H9 (cell line): ENCODE data around the gene ZNF362. TPM values are rescaled to one million over a fixed set of nuclear protein-coding genes. Genes with fewer than 3 reads are reported as not detected.

Experiments
- DNase-seq: peaks from one replicate; pipeline ENCODE4 v3.0.0-alpha.2; 2017
- H2AFZ ChIP-seq: one replicate; pipeline ENCODE4 v1.6.1; 2013; ENCODE audit warnings: mild to moderate bottlenecking, low read length, control low read depth, moderate library complexity
- H2AK5ac ChIP-seq: 2 replicates; pipeline ENCODE4 v1.6.1; 2013; ENCODE audit warnings: low read length, control low read depth, mixed read lengths; ENCODE audit not compliant: insufficient read length
- H2BK120ac ChIP-seq: one replicate; pipeline ENCODE4 v1.6.1; 2013; ENCODE audit warnings: low read depth, mild to moderate bottlenecking, low read length, control low read depth, inconsistent platforms; ENCODE audit not compliant: poor library complexity, severe bottlenecking
- H2BK12ac ChIP-seq: 2 replicates; pipeline ENCODE4 v1.6.1; 2013; ENCODE audit warnings: low read length, control low read depth, mixed read lengths, low read depth; ENCODE audit not compliant: insufficient read length
- H2BK15ac ChIP-seq: 2 replicates; pipeline ENCODE4 v1.6.1; 2013; ENCODE audit warnings: low read depth, low read length, control low read depth
- H2BK20ac ChIP-seq: one replicate; pipeline ENCODE4 v1.6.1; 2013; ENCODE audit warnings: low read depth, mild to moderate bottlenecking, low read length, control low read depth, inconsistent platforms; ENCODE audit not compliant: poor library complexity, severe bottlenecking
- H2BK5ac ChIP-seq: 2 replicates; pipeline ENCODE4 v1.6.1; 2013; ENCODE audit warnings: low read length, control low read depth, mixed read lengths; ENCODE audit not compliant: insufficient read length
- H3K14ac ChIP-seq: 2 replicates; pipeline ENCODE4 v1.6.1; 2013; ENCODE audit warnings: low read length, control low read depth; ENCODE audit not compliant: insufficient read depth
- H3K18ac ChIP-seq: 2 replicates; pipeline ENCODE4 v1.6.1; 2013; ENCODE audit warnings: low read depth, mild to moderate bottlenecking, mixed read lengths, low read length, control low read depth; ENCODE audit not compliant: insufficient read length
- H3K23ac ChIP-seq: 2 replicates; pipeline ENCODE4 v1.6.1; 2013; ENCODE audit warnings: low read length, control low read depth, mixed read lengths, low read depth; ENCODE audit not compliant: insufficient read length
- H3K23me2 ChIP-seq: 2 replicates; pipeline ENCODE4 v1.6.1; 2013; ENCODE audit warnings: low read depth, mild to moderate bottlenecking, mixed read lengths, low read length, control low read depth; ENCODE audit not compliant: insufficient read length, poor library complexity, severe bottlenecking
- H3K27ac ChIP-seq: 2 replicates; pipeline ENCODE4 v1.5.1; 2013; ENCODE audit warnings: low read length, control low read depth, mixed read lengths, low read depth; ENCODE audit not compliant: insufficient read length
- H3K27me3 ChIP-seq: 2 replicates; pipeline ENCODE4 v1.6.1; 2013; ENCODE audit warnings: low read length, control low read depth, inconsistent platforms; ENCODE audit not compliant: insufficient read depth
- H3K4ac ChIP-seq: 2 replicates; pipeline ENCODE4 v1.6.1; 2013; ENCODE audit warnings: low read depth, mild to moderate bottlenecking, control low read depth, inconsistent platforms, low read length, moderate library complexity
- H3K4me1 ChIP-seq: 2 replicates; pipeline ENCODE4 v1.6.1; 2013; ENCODE audit warnings: low read length, control low read depth, inconsistent platforms; ENCODE audit not compliant: insufficient read depth
- H3K4me2 ChIP-seq: 2 replicates; pipeline ENCODE4 v1.6.1; 2013; ENCODE audit warnings: low read length, control low read depth, mixed read lengths; ENCODE audit not compliant: insufficient read length, insufficient read depth
- H3K56ac ChIP-seq: 2 replicates; pipeline ENCODE4 v1.6.1; 2013; ENCODE audit warnings: low read depth, mild to moderate bottlenecking, mixed read lengths, low read length, control low read depth; ENCODE audit not compliant: insufficient read length
- H3K79me1 ChIP-seq: 2 replicates; pipeline ENCODE4 v1.6.1; 2013; ENCODE audit warnings: low read depth, mild to moderate bottlenecking, moderate library complexity, low read length, control low read depth, inconsistent platforms; ENCODE audit not compliant: insufficient read depth, poor library complexity, severe bottlenecking
- H3K79me2 ChIP-seq: 2 replicates; pipeline ENCODE4 v1.6.1; 2013; ENCODE audit warnings: low read length, control low read depth, inconsistent platforms; ENCODE audit not compliant: insufficient read depth
- H3K9ac ChIP-seq: 2 replicates; pipeline ENCODE4 v1.6.1; 2013; ENCODE audit warnings: low read length, control low read depth, mixed read lengths; ENCODE audit not compliant: insufficient read length; ENCODE audit errors: extremely low read depth
- H3K9me3 ChIP-seq: one replicate; pipeline ENCODE4 v1.6.1; 2013; ENCODE audit warnings: low read depth, low read length, inconsistent platforms; ENCODE audit not compliant: control insufficient read depth
- H3T11ph ChIP-seq: one replicate; pipeline ENCODE4 v1.6.1; 2013; ENCODE audit warnings: mild to moderate bottlenecking, low read length, control low read depth, inconsistent platforms
- H4K20me1 ChIP-seq: one replicate; pipeline ENCODE4 v1.6.1; 2013; ENCODE audit not compliant: control insufficient read depth, insufficient read length, insufficient read depth
- H4K5ac ChIP-seq: 2 replicates; pipeline ENCODE4 v1.6.1; 2013; ENCODE audit warnings: low read depth, mild to moderate bottlenecking, mixed read lengths, low read length, control low read depth; ENCODE audit not compliant: insufficient read length
- H4K8ac ChIP-seq: replicated peaks from 2 replicates; pipeline ENCODE4 v1.6.1; 2013; ENCODE audit warnings: low read length, control low read depth, mixed read lengths, low read depth; ENCODE audit not compliant: insufficient read length
- H4K91ac ChIP-seq: 2 replicates; pipeline ENCODE4 v1.6.1; 2013; ENCODE audit warnings: low read depth, mild to moderate bottlenecking, moderate library complexity, mixed read lengths, low read length, control low read depth; ENCODE audit not compliant: insufficient read length
- H3K27ac Mint-ChIP-seq, 3 experiments: 2 replicates in 2 of 3; 3 replicates in 1 of 3; pipeline ENCODE4 v1.8.0; 2020 to 2021; ENCODE audit warnings: mixed read lengths in 3 of 3, mild to moderate bottlenecking in 1 of 3, moderate library complexity in 1 of 3
- H3K27me3 Mint-ChIP-seq: 2 replicates; pipeline ENCODE4 v1.8.0; 2021; ENCODE audit warnings: low read depth, mild to moderate bottlenecking, moderate library complexity, mixed read lengths
- H3K36me3 Mint-ChIP-seq, 3 experiments: 2 replicates in 2 of 3; 3 replicates in 1 of 3; pipeline ENCODE4 v1.8.0; 2020 to 2021; ENCODE audit warnings: low read depth in 3 of 3, mixed read lengths in 3 of 3; ENCODE audit not compliant: insufficient read depth in 1 of 3
- H3K4me1 Mint-ChIP-seq, 2 experiments: 2 replicates each; pipeline ENCODE4 v1.8.0; 2020; ENCODE audit warnings: mixed read lengths in 2 of 2
- H3K4me3 Mint-ChIP-seq, 2 experiments: 2 replicates in 1 of 2; 3 replicates in 1 of 2; pipeline ENCODE4 v1.8.0; 2020 to 2021; ENCODE audit warnings: mild to moderate bottlenecking in 2 of 2, mixed read lengths in 2 of 2, moderate library complexity in 1 of 2
- H3K9me3 Mint-ChIP-seq, 2 experiments: 2 replicates in 1 of 2; 3 replicates in 1 of 2; pipeline ENCODE4 v1.8.0; 2020; ENCODE audit warnings: mild to moderate bottlenecking in 2 of 2, mixed read lengths in 2 of 2, moderate library complexity in 1 of 2
- CTCF ChIP-seq: fragments of 200-600 bp; sonication (generic); conservative IDR thresholded peaks from 3 replicates; pipeline ENCODE4 v1.8.0; 2021; ENCODE audit warnings: antibody characterized with exemption, mild to moderate bottlenecking
- WGBS: extraction: QIAGEN DNeasy Blood & Tissue Kit; methylation state at CpG from one replicate; pipeline ENCODE4 v1.1.7; 2013; ENCODE audit warnings: missing lambda C conversion rate, low lambda C conversion rate, mixed read lengths; ENCODE audit not compliant: insufficient read length; ENCODE audit errors: extremely low coverage; 5-methylcytosine and 5-hydroxymethylcytosine counted together
- total RNA-seq: library from RNA; stranded (reverse); gene quantifications from 2 replicates; pipeline ENCODE4 v1.2.1, GENCODE V29; 2021

ZNF362 gene
- total RNA-seq, 1 experiment from 2014 or later = 18.7 TPM

GRCh38 chr1:33300673-33301072 lies 44.4 kb downstream of the ZNF362 start:
- no CpG with 5 or more reads among the region's 5 CpGs for WGBS
- H3K4me1 Mint-ChIP-seq = peaks cover 9 to 18% of the 10 kb centered on the region in 2 experiments
- Histone ChIP-seq H2BK120ac (no peak overlapping the region), H3K27me3 (no peaks in the 10 kb centered on the region), H3K79me1 (no peaks in the 10 kb centered on the region), H2BK20ac (no peak overlapping the region), H4K91ac (no peak overlapping the region), H2BK12ac (no peak overlapping the region), H3K23ac (no peak overlapping the region), H3K27ac (no peak overlapping the region), H3K4ac (no peak overlapping the region), H2AK5ac (no peak overlapping the region), H4K8ac (no peak overlapping the region), H3K23me2 (no peaks in the 10 kb centered on the region), H3K9ac (no peak overlapping the region), H2AFZ (no peak overlapping the region), H3K56ac (no peak overlapping the region), H2BK5ac (no peak overlapping the region), H3T11ph (no peak overlapping the region), H2BK15ac (no peak overlapping the region), H3K79me2 (no peaks in the 10 kb centered on the region), H4K20me1 (no peaks in the 10 kb centered on the region), H3K4me1 (no peaks in the 10 kb centered on the region), H4K5ac (no peak overlapping the region), H3K18ac (no peak overlapping the region), H3K9me3 (no peaks in the 10 kb centered on the region), H3K14ac (no peak overlapping the region), H3K4me2 (no peak overlapping the region)
- no peak for TF ChIP-seq CTCF
- no peak overlapping the region for H3K4me3 Mint-ChIP-seq
- peaks cover 5% of the 10 kb centered on the region for H3K27me3 Mint-ChIP-seq
- peaks cover 32 to 38% (median 32%) of the 10 kb centered on the region in 3 experiments for H3K36me3 Mint-ChIP-seq
- H3K27ac Mint-ChIP-seq = peak overlapping the region in 2 of 3 experiments; percentile 54 to 70; a peak in 1 of 7 replicates
- no peak for DNase-seq
- H3K9me3 Mint-ChIP-seq = peaks cover 0 to 4% of the 10 kb centered on the region in 2 experiments; a peak in 3 of 5 replicates
